ENCODE measurements around the gene LATS2.
A peak's percentile ranks its signal among the peaks of the same experiment; 100 is the strongest.

The LATS2 gene

DNA sequence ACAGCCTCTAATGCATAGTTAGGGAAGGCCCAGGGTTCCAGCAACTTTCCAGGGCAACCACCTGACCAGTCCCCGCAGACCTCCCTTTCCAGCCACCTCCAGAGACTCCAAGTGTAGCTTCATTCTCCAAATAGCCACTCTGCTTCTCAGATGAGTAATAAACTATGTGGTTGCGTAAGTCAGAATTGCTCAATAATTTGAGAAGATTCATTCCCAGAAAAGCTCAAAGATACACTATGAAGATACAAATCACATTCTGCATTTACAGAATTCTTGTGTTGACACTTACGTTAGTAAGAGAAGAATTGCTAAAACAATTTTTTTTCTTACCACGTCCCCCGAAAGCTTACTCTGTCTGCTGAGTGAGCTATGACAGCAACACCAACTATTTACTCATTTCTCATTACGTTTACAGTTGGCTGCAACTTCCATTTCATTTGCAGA, 8.2 kb upstream of the LATS2 start:
- Histone ChIP-seq H3K27me3 (no peaks in the 10 kb centered on the region), H3K9me3 (no peaks in the 10 kb centered on the region), H3K4me3 (no peak overlapping the region), H3K27ac (peak overlapping the region in 1 of 2 donors; percentile 32), H3K4me1 (peaks cover 0 to 42% (median 6%) of the 10 kb centered on the region in 4 donors), H3K36me3 (no peaks in the 10 kb centered on the region)
- intact Hi-C loops (cut with DNase I; ENCODE audit: low total_unique reads): loop anchor here (10.0 kb wide), 2 partner anchors 105 to 125 kb away; partner anchors contain the start of genes MRPL57 and SKA3
- TF ChIP-seq, protein P1, sequence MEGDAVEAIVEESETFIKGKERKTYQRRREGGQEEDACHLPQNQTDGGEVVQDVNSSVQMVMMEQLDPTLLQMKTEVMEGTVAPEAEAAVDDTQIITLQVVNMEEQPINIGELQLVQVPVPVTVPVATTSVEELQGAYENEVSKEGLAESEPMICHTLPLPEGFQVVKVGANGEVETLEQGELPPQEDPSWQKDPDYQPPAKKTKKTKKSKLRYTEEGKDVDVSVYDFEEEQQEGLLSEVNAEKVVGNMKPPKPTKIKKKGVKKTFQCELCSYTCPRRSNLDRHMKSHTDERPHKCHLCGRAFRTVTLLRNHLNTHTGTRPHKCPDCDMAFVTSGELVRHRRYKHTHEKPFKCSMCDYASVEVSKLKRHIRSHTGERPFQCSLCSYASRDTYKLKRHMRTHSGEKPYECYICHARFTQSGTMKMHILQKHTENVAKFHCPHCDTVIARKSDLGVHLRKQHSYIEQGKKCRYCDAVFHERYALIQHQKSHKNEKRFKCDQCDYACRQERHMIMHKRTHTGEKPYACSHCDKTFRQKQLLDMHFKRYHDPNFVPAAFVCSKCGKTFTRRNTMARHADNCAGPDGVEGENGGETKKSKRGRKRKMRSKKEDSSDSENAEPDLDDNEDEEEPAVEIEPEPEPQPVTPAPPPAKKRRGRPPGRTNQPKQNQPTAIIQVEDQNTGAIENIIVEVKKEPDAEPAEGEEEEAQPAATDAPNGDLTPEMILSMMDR (IDR thresholded peaks at IDR 0.05): no peak
- peak in 1 of 2 donors; percentile 56 for DNase-seq

GRCh38 chr13:21067848-21068247, 6.5 kb upstream of the LATS2 start:
- intact Hi-C loops (cut with DNase I; ENCODE audit: low total_unique reads): loop anchor here (10.0 kb wide), 2 partner anchors 107 to 123 kb away; partner anchors contain the start of genes MRPL57 and SKA3
- H3K4me3 ChIP-seq: no peak overlapping the region
- TF ChIP-seq, protein P1 (IDR thresholded peaks at IDR 0.05): no peak

DNA sequence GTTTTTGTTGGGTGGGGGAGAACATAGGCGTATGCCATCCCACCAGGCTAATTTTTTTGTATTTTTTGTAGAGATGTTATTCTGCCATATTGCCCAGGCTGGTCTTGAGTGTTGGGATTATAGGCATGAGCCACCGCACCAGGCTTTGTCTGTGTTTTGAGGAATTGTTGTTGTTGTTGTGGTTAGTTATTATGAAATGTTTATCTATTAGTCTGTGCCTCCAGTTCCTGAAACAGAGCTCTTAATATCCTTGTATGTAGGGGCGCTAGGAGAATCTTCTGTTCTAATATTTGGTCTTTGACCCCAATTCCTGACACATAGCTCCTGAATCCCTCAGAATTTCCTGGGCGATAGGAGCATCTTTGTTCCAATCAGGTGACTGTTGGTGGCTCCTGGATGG, 5.6 kb upstream of the LATS2 start:
- DNase-seq: no peak

More at GRCh38 chr13:21067848-21068247, 6.5 kb upstream of the LATS2 start:
- Histone ChIP-seq H3K36me3 (no peaks in the 10 kb centered on the region), H3K27me3 (no peaks in the 10 kb centered on the region), H3K4me1 (peaks cover 0 to 40% (median 6%) of the 10 kb centered on the region in 4 donors), H3K27ac (no peak overlapping the region), H3K9me3 (no peaks in the 10 kb centered on the region)
- DNase-seq: no peak

GRCh38 chr13:21065686-21066085, 4.3 kb upstream of the LATS2 start:
- no peak for DNase-seq
- Histone ChIP-seq H3K27ac (peak overlapping the region; percentile 36 to 62), H3K4me3 (no peak overlapping the region), H3K36me3 (peaks cover 0 to 5% (median 0%) of the 10 kb centered on the region in 3 donors), H3K4me1 (peaks cover 0 to 46% (median 8%) of the 10 kb centered on the region in 4 donors), H3K27me3 (no peaks in the 10 kb centered on the region), H3K9me3 (no peaks in the 10 kb centered on the region)
- intact Hi-C loops (cut with DNase I; ENCODE audit: low total_unique reads): loop anchor here (10.0 kb wide), 2 partner anchors 109 to 121 kb away; partner anchors contain the start of genes MRPL57 and SKA3
- TF ChIP-seq, protein P1 (IDR thresholded peaks at IDR 0.05): no peak

More for the DNA sequence above, 5.6 kb upstream of the LATS2 start:
- peaks cover 0 to 42% (median 6%) of the 10 kb centered on the region in 4 donors for H3K4me1 ChIP-seq
- TF ChIP-seq, protein P1 (IDR thresholded peaks at IDR 0.05): no peak
- no peak overlapping the region for H3K4me3 ChIP-seq
- intact Hi-C loops (cut with DNase I; ENCODE audit: low total_unique reads): loop anchor here (10.0 kb wide), 2 partner anchors 108 to 122 kb away; partner anchors contain the start of genes MRPL57 and SKA3
- no peaks in the 10 kb centered on the region for H3K36me3 ChIP-seq
- H3K27ac ChIP-seq: no peak overlapping the region
- no peaks in the 10 kb centered on the region for H3K9me3 ChIP-seq
- H3K27me3 ChIP-seq: no peaks in the 10 kb centered on the region

- no peaks in the 10 kb centered on the region for H3K27me3 ChIP-seq
- intact Hi-C loops (cut with DNase I; ENCODE audit: low total_unique reads): loop anchor here (5.0 to 10.0 kb wide), 3 partner anchors 46 to 118 kb away; partner anchors contain the start of genes MRPL57 and SKA3
- H3K4me3 ChIP-seq: no peak overlapping the region
- DNase-seq: no peak
- TF ChIP-seq, protein P1 (IDR thresholded peaks at IDR 0.05): no peak
- H3K4me1 ChIP-seq: peaks cover 0 to 53% (median 20%) of the 10 kb centered on the region in 4 donors
- H3K9me3 ChIP-seq: no peaks in the 10 kb centered on the region
- H3K27ac ChIP-seq: no peak overlapping the region
- peaks cover 0 to 5% (median 0%) of the 10 kb centered on the region in 3 donors for H3K36me3 ChIP-seq
Observed at GRCh38 chr13:21063031-21063430, 1.6 kb upstream of the LATS2 start.
